Stimulated activated CD4-positive, alpha-beta T cell treated with anti-CD3 and anti-CD28 coated beads, Interleukin-1b, Interleukin-23, amount 100 ng/mL, for 1 hour (primary cell): ENCODE measurements around the gene XYLT1.
"Not testable (repeated sequence)": the region's sequence is repeated elsewhere in the genome, so short reads cannot be mapped to it uniquely, and the experiment has no call there.

ENCODE experiments used
- DNase-seq, 2 donors: peaks; one replicate each; pipeline ENCODE4 v3.0.0-alpha.2; 2020; ENCODE audit warnings: low read depth in 2 of 2

XYLT1 gene

DNA sequence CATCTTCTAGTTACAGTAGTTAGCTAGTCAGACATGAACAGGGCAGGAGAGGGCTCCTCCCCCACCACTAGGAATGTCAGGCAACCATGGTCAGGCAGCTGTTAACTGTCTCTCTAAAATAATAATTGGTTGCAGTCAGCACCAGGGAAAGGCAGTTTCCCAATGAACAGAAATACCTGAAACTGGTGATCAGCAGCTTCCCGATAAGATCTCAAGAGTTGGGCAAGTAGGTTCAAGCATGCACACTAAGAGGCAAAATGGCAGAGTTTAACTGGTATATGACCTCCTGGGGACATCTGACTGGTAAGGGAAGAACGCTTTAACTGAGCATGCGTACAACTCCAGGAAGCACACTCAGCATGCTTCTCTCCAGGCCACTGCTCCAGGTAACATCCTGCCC is 12.6 kb upstream of the XYLT1 start:
- no peak for DNase-seq

DNA sequence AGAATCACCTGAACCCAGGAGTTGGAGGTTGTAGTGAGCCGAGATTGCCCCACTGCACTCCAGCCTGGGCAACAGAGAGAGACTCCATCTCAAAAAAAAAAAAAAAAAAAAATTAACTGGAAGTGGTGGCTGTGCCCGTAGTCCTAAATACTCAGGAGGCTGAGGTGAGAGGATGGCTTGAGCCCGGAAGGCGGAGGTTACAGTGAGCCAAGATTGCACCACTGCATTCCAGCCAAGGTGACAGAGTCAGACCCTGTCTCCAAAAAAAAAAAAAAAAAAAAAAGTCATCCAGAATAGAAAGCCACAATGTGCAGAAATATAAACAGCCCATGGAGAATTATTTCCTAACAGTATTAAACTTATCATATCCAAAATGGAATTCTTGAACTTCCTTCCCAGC is 11.6 kb upstream of the XYLT1 start:
- DNase-seq, result not testable (repeated sequence)

DNA sequence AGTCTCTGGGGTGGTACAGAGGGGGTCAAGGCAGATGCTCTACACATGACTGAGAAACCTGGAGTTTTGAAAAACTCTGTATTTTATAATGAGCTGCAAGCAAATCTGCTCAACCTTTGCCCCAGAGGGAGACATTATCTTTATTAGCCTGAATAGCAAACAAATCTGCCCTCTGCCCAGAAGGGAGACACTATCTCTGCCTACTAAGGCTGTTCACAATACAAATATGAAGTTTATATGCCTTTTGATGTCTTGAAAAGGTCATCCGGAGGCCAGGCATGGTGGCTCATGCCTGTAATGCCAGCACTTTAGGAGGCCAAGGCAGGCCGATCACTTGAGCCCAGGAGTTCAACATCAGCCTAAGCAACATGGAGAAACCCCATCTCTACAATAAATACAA is 11.0 kb upstream of the XYLT1 start:
- DNase-seq, result no peak

DNA sequence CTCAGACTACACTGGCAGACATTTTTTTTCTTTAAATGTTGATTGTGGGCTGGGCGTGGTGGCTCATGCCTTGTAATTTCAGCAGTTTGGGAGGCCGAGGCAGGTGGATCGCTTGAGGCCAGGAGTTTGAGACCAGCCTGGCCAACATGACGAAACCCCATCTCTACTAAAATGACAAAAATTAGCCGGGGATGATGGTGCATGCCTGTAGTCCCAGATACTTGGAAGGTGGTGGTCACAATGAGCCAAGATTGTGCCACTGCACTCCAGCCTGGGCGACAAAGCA is 6.4 kb upstream of the XYLT1 start:
- DNase-seq, result not testable (repeated sequence)

DNA sequence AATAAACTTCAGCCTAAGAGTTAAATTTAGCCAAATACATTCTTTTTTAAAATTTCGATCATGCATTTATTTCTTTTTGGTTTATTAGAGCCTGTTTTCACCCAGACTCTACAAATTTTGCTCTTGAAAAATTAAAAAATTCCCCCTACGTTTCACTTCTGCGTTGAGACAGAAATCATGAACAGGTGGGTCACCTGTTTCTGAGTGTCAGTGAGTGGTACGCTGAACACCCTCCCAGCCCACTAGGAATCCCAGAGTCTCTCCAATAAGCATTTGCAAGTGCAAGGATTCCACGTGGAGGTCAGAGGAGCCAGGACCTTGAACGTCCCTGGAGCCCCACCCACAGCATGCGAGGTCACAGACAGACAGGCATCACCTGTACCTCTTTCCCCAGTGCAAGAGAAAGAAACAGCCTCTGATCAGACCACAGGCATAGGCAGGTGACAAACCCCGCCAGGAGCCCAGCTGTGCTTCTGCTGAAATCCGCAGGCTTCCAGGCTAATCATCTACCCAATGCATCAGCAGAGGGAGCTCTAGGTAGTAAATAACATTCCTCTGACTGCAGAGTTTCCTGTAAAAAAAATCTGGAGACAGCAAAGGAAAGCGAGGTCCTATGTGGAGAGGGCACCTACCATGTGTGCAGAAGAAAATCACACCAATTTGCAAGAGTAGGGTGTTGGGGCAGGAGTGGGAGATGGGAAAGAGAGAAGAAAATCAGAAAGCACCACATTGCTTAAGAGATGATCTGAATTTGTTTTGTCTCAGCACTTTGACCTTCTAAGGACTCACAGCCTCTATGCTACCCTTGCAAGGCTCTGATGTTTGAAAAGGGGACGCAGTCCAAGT is 5.9 kb upstream of the XYLT1 start:
- DNase-seq, result no peak

DNA sequence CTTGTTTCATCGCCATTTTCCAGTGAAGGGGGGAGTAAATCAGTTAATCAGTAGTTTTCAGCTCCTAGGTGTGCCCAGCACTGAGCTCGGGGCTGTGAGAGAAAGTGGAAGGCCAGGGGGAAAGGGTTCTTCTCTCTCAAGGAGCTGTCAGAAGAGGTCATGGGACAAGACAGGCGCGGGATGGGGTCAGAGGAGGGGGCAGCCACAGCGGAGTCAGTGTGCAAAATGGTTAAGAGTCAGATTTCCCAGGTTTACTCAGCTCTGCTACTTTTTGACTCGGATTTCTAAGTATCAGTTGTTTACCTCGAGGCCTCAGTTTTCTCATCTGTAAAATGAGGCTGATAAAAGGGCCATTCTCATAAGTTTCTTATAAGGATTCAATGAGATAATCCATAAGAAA is 4.3 kb upstream of the XYLT1 start:
- no peak for DNase-seq

DNA sequence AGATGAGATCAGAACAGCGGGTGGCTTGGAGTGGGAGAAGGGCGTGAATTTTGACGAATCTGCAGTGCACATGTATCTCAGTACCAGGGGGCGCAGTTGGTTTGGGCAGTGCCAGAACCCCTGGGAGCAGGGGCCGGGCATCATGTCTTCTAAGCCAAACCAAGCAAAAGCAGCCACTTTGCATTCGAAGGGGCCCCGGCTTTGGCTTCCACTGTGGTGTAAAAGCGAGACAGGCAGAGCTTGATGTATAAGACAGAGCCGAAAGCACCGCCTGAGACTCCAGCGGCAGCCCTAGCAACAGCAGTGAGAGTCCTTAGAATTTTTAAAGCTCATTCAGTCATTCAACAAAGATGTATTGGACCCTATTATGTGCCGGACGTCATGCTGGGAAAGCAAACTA is 3.8 kb upstream of the XYLT1 start:
- DNase-seq, result no peak

DNA sequence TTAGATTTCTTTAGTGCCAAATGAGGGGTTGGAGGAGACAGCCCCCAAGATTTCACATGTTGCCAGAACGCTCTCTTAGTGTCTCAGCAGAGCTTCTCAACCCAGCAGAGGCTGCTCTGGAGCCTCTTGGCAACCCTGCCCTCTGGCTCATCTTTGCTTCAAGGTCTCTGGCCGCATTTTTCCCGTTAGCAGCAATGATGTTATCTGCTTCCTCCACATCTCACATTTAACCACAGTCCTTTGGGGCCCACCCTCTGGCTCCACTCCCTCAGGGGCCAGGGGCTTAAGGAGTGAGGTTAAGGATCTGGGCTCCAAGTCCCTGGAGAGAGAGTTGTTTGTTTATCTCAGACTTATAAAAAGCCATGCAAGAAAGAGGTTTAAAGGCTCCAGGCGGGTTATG is 3.3 kb upstream of the XYLT1 start:
- DNase-seq, result no peak

DNA sequence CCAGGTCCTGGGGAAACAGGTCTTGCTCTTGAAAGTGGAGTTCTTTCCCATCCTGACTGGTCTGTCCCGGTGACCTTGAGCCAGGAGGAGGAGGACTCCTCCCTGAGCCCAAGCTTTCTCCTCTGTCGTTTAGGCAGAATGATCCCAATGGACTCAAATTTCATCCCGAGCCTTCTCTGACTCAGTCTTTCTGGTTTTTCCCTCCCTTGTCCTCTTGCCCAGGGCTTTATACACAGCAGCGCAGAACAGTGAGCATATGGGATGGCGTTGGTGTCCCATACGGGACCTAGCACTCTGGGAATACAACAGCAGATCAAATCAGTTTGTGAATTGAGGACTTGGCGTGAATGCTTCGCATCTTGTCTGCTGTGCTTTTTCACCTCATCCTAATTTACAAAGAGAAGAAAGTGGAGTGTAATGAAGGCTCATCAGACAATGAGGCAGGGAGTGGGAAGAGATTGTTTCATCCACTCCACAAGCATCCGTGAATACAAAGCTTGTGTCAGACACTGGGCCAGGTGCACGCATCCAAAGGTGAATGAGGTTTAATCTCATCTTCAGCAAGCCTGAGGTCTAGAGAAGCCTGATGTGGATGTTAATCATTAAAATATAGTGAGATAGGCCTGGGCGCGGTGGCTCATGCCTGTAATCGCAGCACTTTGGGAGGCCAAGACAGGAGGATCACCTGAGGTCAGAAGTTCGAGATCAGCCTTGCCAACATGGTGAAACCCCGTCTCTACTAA is 1.1 kb upstream of the XYLT1 start:
- DNase-seq, result no peak

DNA sequence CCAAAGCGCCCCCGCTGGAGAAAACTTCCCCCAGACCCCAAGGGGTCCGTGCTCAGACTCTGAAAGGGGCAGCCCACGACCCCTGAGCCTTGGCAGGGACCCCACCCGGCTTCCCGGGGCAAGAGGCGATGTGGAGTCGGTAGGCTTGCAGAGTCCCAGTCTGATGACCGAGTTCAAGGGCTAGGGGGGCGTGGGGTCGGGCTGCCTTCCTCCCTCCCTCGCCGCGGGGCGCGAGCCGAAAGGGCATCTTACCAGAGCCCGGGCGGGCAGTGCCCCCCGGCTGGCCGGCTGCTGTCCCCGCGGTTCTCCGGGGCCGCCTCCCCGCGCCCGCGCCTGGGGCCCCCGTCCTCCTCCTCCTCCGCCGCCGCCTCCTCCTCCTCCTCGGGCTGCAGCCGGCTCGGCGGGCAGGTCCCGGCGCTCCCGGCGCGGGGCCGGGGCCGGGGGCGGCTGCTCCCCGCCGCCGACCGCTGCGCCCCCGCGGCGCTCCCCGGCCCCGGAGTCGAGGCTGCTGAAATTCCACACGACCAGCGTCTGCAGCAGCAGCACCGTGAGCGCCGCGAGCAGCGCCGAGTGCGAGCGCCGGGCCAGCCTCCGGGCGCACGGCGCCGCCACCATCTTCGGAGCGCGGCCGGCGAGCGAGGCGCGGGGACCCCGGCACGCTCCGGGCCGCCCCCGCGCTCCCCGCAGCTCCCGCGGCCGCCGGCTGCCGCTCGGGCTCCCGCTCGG is 415 bp downstream of the XYLT1 start:
- DNase-seq, result no peak

DNA sequence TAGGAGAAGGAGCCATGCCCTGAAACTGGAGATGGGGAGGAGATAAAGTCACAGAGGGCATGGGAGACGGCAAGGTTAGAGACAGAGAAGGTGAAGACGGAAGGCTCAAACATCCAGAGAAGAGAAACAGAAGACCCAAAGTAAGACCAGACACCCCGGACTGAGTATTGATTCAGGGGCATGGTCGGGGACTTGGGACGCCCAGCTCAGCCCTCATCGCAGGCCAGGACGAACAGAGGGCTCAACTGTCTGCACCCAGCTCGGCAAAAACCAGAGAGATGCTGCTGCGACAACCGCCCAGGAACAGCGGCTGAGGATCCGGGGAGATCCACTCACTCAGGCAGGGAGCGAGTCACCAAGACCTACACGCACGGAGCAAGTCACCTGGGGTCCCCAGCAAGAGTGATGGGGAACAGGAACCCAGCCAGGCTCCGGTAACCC is 999 bp downstream of the XYLT1 start:
- no peak for DNase-seq

DNA sequence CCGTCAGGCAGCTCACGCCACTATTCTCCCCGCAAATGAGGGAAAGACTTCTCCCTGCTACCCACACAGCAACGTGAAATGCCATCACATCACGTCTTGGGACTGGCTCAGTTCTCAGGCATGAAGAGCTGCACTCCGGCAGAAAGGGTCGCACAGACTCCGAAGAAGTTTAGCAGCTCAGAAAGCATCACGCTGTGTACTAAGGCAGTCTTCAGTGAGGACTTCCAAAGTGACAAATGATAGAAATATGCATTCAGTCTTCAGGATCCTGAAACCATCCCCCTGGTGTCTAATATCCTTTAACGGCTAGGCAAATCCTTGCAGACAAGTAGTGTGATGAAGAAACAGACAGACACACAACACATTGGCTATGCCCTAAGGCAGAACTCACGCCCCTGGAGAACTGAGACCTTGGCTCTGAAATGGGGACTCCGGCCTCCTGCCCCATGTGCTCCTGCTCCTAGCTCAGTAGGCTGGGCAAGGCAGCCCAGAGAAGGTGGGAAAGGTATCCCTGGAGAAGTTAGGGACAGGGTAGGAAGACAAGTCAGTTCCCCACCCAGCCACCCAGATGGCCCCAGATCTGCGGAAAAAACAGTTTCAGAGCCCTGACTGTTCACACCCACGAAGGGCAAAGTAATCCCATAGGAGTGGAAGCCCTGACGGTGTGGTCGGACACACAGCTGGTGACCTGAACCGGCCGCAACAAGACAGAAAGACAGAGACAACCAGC is 1.6 kb downstream of the XYLT1 start:
- DNase-seq, result no peak

DNA sequence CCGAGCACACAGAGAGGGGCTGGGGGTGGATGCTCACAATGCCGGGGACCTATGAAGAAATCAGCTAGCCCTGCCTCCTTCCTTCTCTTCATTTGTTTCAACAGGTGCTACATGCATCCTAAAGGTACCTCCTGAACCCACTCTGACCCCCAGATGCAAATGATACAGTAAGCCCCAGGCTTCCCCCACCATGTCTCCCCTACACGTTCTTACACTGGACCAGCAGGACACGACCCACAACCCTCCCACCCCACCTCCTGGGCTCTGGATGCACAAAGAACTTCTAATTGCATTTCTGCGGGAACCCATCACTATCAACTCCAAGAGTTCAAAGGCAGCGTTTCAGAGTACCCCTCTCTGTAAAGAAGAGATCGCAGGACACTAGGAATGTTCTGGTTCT is 2.1 kb downstream of the XYLT1 start:
- DNase-seq, result no peak

DNA sequence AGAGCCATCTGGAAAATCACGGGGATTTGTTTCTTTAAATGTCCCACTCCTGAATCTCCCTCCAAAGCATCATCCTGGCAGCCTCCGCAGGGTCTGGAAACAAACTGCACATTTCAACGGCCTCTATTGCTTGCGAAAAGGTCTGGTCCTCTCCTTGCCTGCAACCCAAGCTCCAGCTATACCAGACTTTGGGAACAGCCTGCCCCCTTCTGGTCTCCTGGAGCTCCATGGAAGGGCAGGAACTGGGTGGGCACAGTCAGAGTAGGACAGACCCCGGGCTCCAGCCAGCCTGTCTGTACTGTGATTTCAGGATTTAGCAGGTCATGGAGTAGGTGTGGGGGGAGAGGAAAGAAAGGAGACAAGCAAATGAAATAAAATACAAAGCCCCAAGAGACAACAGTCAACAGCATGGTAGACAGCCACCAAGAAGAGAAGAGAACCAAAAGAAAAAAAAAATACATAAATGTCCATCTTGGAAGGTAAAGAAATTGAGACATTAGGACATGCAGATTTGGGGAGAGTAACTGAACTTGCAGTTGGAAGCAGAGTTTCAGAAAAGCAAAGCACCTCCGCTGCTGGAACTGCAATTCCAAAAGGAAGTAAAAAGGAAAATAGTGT is 2.7 kb downstream of the XYLT1 start:
- DNase-seq, result no peak

DNA sequence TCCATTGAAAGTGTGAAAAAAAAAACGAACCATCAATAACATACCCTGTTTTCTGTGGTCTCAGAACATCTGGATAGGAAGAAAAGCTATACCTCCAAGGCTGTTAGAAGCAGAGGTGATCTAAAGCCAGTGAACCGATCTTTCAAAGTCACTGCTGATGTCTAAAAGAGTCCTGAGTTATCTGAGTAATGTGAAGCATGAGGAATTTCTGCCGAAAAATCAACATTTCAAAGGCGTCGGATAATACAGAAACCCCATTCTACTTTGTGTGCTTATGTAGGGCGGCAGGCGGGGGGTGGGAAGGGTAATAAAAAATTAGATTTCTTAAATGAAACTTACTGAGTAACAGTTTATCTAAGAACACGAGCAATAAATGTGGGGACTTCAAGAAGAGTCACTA is 3.9 kb downstream of the XYLT1 start:
- no peak for DNase-seq

DNA sequence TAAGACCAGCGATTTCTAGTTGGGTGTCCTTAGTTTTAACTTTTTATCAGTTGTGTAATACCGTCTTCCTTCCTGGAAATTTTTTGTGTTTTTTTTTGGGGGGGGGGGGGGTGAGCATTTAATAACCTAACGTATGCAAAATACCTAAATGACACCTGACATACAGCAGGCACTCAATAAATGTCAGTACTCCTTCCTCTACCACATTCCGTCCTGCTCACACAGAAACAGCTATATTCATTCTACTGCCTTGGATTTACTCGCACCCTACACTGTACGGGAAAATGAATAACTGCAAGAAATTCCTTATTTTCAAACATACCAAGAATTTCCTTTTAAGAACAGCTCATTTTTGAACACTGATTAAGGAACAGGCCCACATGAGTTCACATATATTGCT is 5.3 kb downstream of the XYLT1 start:
- no peak for DNase-seq

DNA sequence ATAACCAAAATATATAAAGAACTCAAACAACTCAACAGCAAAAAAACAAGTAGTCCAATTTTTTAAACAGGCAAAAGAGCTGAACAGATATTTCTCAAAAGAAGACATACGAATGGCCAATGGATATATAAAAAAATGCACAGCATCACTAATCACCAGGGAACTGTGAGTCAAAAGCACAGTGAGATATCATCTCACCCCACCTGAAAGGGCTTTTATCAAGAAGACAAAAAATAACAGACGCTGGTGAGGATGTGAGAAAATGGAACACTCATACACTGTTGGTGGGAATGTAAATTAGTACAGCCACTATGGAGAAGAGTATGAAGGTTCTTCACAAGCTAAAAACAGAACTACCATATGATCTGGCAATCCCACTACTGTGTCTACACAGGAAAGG is 7.4 kb downstream of the XYLT1 start:
- DNase-seq, result no peak

DNA sequence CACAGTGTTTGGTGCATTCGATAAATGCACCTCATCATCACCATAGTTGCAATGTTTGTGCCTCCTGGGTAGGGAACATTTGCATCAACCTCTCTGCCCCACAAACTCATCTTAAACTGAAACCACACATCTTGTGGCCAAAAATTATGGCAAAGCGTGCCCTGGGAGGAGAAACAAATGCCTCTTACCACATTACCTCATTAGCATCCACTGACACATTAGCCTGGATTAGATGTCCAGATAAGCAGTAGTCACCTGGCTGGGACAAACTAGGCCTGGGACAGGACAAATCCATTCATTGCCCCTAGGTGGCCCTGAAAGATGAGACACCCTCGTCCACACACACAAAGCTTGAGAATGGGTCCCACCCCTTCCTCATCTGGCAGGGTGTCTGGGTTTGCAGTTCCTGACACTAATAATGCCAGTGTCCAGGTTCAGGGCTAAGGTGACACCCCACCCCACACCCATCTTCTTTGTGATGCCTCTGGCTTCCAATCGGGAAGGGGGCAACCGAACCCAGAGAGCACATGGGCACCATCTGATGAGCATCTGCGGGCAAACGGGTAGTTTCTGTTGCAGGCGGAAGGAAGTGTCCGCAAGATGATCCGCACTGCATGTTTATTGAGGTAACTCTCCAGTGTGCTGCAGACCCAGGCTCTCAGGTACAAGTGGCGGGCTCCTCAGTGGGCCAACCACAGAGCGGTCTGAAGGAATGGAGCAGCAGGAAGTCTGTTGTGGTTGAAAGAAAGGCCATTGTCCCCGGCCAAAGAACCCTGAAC is 8.6 kb downstream of the XYLT1 start:
- no peak for DNase-seq

DNA sequence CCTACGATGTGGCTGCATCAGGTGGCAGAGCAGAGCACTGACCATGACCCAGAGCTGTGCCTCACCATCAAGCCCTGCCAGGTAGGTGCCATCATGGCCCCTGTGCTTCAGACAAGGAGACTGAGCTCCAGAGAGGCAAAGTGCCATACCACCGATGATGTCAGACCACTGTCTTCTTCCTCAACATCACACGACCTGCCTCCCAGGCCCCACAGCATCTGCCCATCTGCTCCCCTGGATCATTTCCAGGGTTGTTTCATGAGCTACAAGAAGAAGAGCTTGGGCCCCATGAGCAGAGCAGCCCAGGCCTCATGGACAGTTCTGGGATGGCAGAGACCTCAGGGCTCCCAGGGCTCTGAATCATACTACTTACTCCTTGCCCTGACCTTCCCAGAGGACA is 9.9 kb downstream of the XYLT1 start:
- DNase-seq, result no peak

DNA sequence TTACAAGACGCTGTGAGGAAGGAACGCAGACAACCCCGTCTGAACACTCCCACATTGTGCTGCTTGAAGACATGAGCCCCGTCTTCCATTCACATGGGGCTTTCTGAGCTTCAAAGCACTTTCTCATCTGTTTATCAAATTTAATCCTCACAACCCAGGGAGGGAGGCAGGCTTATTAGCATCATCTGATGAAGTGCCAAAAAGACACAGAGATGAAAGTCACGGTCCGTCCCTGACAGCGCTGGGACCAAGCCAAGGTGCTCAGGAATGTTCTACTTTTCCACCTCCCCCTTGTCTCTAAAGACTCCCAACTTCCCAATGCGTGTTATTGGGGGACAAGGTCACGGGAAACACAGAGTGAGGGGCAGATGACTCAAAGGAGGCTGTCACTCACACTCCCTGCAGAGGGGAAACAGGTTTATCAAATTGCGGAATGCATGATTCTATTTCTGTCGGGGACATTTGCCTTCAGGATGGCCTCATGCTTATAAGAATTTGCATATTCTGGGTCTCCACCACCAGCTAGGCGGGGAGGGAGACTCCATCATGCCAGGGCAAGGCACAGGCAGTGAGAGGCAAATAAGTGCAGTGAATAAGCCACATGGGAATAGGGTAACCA is 10.7 kb downstream of the XYLT1 start:
- no peak for DNase-seq

DNA sequence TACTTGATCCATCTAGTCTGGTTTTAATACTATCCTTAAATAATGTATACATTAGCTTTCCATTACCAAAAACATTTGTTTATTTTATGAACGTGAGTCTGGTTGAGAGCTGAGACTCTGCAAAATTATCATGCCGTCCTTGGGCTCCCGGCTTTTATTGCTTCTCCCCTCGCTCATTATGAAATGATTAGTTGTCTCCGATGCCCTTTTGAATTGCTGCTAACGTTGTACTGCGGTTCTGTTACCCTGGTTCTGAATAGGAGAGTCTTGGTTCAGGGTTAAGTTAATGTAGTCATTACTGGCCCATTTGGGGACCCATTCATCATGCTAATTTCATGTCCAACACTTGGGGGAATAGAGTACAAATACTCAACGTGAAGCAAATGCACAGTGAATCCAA is 12.8 kb downstream of the XYLT1 start:
- no peak for DNase-seq
